Transverse colon (tissue), 4 donors: ENCODE results near the gene NSD1. TPM values are rescaled to one million over a fixed set of nuclear protein-coding genes. Genes with fewer than 3 reads are reported as not detected.
"Not testable (repeated sequence)": the region's sequence is repeated elsewhere in the genome, so short reads cannot be mapped to it uniquely, and the experiment has no call there.

ENCODE experiments used
- DNase-seq: peaks from one replicate; pipeline ENCODE4 v3.0.0-alpha.2; 2019
- H3K27ac ChIP-seq, 4 donors: fragments of 200-600 bp; sonication (generic); 2 replicates each; pipeline ENCODE4 v1.5.1; 2016 to 2018; ENCODE audit warnings: inconsistent platforms in 4 of 4
- H3K27me3 ChIP-seq: fragments of 200-600 bp; sonication (generic); 2 replicates; pipeline ENCODE4 v1.5.1; 2017; ENCODE audit warnings: inconsistent platforms
- H3K36me3 ChIP-seq, 4 donors: fragments of 200-600 bp; sonication (generic); 2 replicates each; pipeline ENCODE4 v1.5.1; 2017 to 2019; ENCODE audit warnings: inconsistent platforms in 4 of 4
- H3K4me1 ChIP-seq, 4 donors: fragments of 200-600 bp; sonication (generic); 2 replicates each; pipeline ENCODE4 v1.5.1; 2017 to 2020; ENCODE audit warnings: inconsistent platforms in 4 of 4
- H3K4me3 ChIP-seq, 4 donors: fragments of 200-600 bp; sonication (generic); 1 replicate in 1 of 4; 2 replicates in 3 of 4; pipeline versions ENCODE4 v1.5.1 to v1.6.1; 2017 to 2019; ENCODE audit warnings: inconsistent platforms in 4 of 4
- H3K9me3 ChIP-seq, 2 donors: fragments of 200-600 bp; sonication (generic); 2 replicates each; pipeline ENCODE4 v1.5.1; 2017 to 2019; ENCODE audit warnings: inconsistent platforms in 2 of 2
- CTCF ChIP-seq, 5 experiments: fragments of 200-600 bp in 3 of 5; fragments of 450-650 bp in 2 of 5; sonication (generic) in 3 of 5; IDR thresholded peaks; 1 replicate in 2 of 5; 2 replicates in 3 of 5; pipeline ENCODE4 v1.5.1; 2016 to 2017; ENCODE audit warnings: antibody characterized with exemption in 5 of 5, inconsistent platforms in 3 of 5, mild to moderate bottlenecking in 2 of 5, moderate library complexity in 1 of 5
- EP300 ChIP-seq: sonication (generic); formaldehyde crosslinking; IDR thresholded peaks from one replicate; pipeline ENCODE4 v1.6.1; 2017; ENCODE audit warnings: antibody characterized with exemption, low read depth
- POLR2A ChIP-seq: fragments of 450-650 bp; IDR thresholded peaks from one replicate; pipeline ENCODE4 v1.6.1; 2016; ENCODE audit warnings: antibody characterized with exemption, mild to moderate bottlenecking, moderate library complexity
- POLR2AphosphoS5 ChIP-seq, 3 donors: sonication (generic); formaldehyde crosslinking; IDR thresholded peaks; one replicate each; pipeline ENCODE4 v1.6.1; 2016; ENCODE audit warnings: antibody characterized with exemption in 3 of 3
- WGBS, 2 donors: methylation state at CpG; one replicate each; pipeline ENCODE4 v1.1.5; 2018; ENCODE audit warnings: low coverage in 1 of 2; 5-methylcytosine and 5-hydroxymethylcytosine counted together
- in situ Hi-C, 4 donors: fragments of 200-750 bp; cut with MboI; loops; one replicate each; pipeline versions ENCODE4 v1.15.0 to v1.15.1; 2017; ENCODE audit warnings: low sequenced_read_pairs in 3 of 4, low pct_ligation_motif_present in 1 of 4, low pct_unique_long_range_greater_than_20kb in 1 of 4
- intact Hi-C: fragments of 100-400 bp; cut with DNase I; formaldehyde crosslinking; loops from one replicate; pipeline ENCODE4 v1.15.1; 2023; ENCODE audit warnings: low total_unique reads
- total RNA-seq, 4 donors: library from RNA; depleted of rRNA; stranded (reverse); fragments of >200 nt; gene quantifications; one replicate each; pipeline ENCODE4 v1.1.0, GENCODE V29; 2016

Gene NSD1
- total RNA-seq, 4 donors from 2014 or later: 32.6 to 84.9 (median 60.7) TPM

GRCh38 chr5:177336112-177336511 is 202.5 kb downstream of the NSD1 start:
- Histone ChIP-seq H3K4me3 (no peak overlapping the region), H3K27me3 (no peaks in the 10 kb centered on the region), H3K4me1 (no peaks in the 10 kb centered on the region), H3K36me3 (peaks cover 0 to 46% (median 21%) of the 10 kb centered on the region in 4 donors), H3K27ac (no peak overlapping the region), H3K9me3 (no peaks in the 10 kb centered on the region)
- 45 to 68% methylated on average over 6 to 12 of the region's 12 CpGs for WGBS, 2 donors
- in situ Hi-C loops (no loop called here), intact Hi-C loops (no loop called here)
- DNase-seq: no peak
- TF ChIP-seq CTCF (IDR thresholded peaks at IDR 0.05) (peak in 3 of 5 experiments; percentile 15 to 28 (median 17)), EP300 (no peak)

- intact Hi-C loops (no loop called here), in situ Hi-C loops (no loop called here)
- TF ChIP-seq EP300 (no peak), POLR2AphosphoS5 (IDR thresholded peaks at IDR 0.05) (no peak), POLR2A (no peak), CTCF (IDR thresholded peaks at IDR 0.05) (no peak)
- no peak for DNase-seq
- Histone ChIP-seq H3K9me3 (no peaks in the 10 kb centered on the region), H3K27me3 (no peaks in the 10 kb centered on the region), H3K36me3 (peaks cover 0 to 54% (median 21%) of the 10 kb centered on the region in 4 donors), H3K4me1 (no peaks in the 10 kb centered on the region), H3K27ac (no peak overlapping the region), H3K4me3 (no peak overlapping the region)
- 94% methylated on average over 36 of the region's 36 CpGs; no CpG with 5 or more reads in 1 of the 2 donors for WGBS, 2 donors
Measured at GRCh38 chr5:177336603-177337494, 203.3 kb downstream of the NSD1 start.

GRCh38 chr5:177338251-177339106 is 204.9 kb downstream of the NSD1 start:
- DNase-seq: no peak
- H3K27ac ChIP-seq: no peak overlapping the region
- TF ChIP-seq POLR2AphosphoS5 (IDR thresholded peaks at IDR 0.05): no peak
- no peak for TF ChIP-seq POLR2A
- no peak for TF ChIP-seq CTCF (IDR thresholded peaks at IDR 0.05)
- no peak for TF ChIP-seq EP300
- WGBS, 2 donors: 93 to 100% methylated on average over 2 to 22 of the region's 22 CpGs
- H3K9me3 ChIP-seq: no peaks in the 10 kb centered on the region
- in situ Hi-C loops (no loop called here), intact Hi-C loops (no loop called here)
- no peaks in the 10 kb centered on the region for H3K27me3 ChIP-seq
- H3K4me3 ChIP-seq: no peak overlapping the region
- no peaks in the 10 kb centered on the region for H3K4me1 ChIP-seq
- H3K36me3 ChIP-seq: peaks cover 0 to 51% (median 24%) of the 10 kb centered on the region in 4 donors

- TF ChIP-seq POLR2A (no peak), EP300 (no peak), POLR2AphosphoS5 (IDR thresholded peaks at IDR 0.05) (no peak), CTCF (IDR thresholded peaks at IDR 0.05) (no peak)
Measured at GRCh38 chr5:177339107-177339638, 205.6 kb downstream of the NSD1 start.

GRCh38 chr5:177343000-177343399 is 209.4 kb downstream of the NSD1 start:
- 91 to 93% methylated on average over 5 to 14 of the region's 14 CpGs for WGBS, 2 donors
- H3K4me3 ChIP-seq, H3K9me3 ChIP-seq, in situ Hi-C loops, H3K27ac ChIP-seq, H3K27me3 ChIP-seq, DNase-seq, H3K4me1 ChIP-seq, intact Hi-C loops: not testable (repeated sequence)
- peaks cover 0 to 22% (median 6%) of the 10 kb centered on the region in 4 donors for H3K36me3 ChIP-seq

More at GRCh38 chr5:177339107-177339638, 205.6 kb downstream of the NSD1 start:
- Histone ChIP-seq H3K4me1 (no peaks in the 10 kb centered on the region), H3K27ac (no peak overlapping the region), H3K36me3 (peaks cover 0 to 45% (median 20%) of the 10 kb centered on the region in 4 donors), H3K27me3 (no peaks in the 10 kb centered on the region), H3K9me3 (no peaks in the 10 kb centered on the region), H3K4me3 (no peak overlapping the region)
- DNase-seq: no peak
- WGBS, 2 donors: 83% methylated on average over 11 of the region's 11 CpGs; no CpG with 5 or more reads in 1 of the 2 donors
- in situ Hi-C loops: no loop called here
- intact Hi-C loops: no loop called here
